K562 (cell line): Measurements from ENCODE around the gene OSCAR. TPM values are rescaled to one million over a fixed set of nuclear protein-coding genes. Genes with fewer than 3 reads are reported as not detected.

Source experiments
- CBX5 ChIP-seq: IDR thresholded peaks from 2 replicates; pipeline ENCODE4 v1.6.1; 2014; ENCODE audit warnings: low read depth, borderline replicate concordance
- CHD7 ChIP-seq: fragments of 200-600 bp; sonication (generic); IDR thresholded peaks from one replicate; pipeline ENCODE4 v1.6.1; 2012; ENCODE audit warnings: mild to moderate bottlenecking, low read depth, low read length, inconsistent platforms
- HCFC1 ChIP-seq: IDR thresholded peaks from 2 replicates; pipeline ENCODE4 v1.6.1; 2012; ENCODE audit warnings: low read depth, low read length, improper control_type of control experiment
- MLLT1 ChIP-seq, 2 experiments: fragments of 450-650 bp; IDR thresholded peaks; 2 replicates each; pipeline ENCODE4 v1.6.1; 2016
- NFRKB ChIP-seq: fragments of 450-650 bp; IDR thresholded peaks from 2 replicates; pipeline ENCODE4 v1.6.1; 2016; ENCODE audit warnings: low read depth
- POLR2H ChIP-seq: IDR thresholded peaks from 2 replicates; pipeline ENCODE4 v1.6.1; 2016; ENCODE audit warnings: missing genetic modification characterization, low read depth, mild to moderate bottlenecking, control low read depth, missing compliant biosample characterization, moderate library complexity
- SIN3A ChIP-seq, 2 experiments: fragments of 150-350 bp in 1 of 2; IDR thresholded peaks; 2 replicates each; pipeline ENCODE4 v1.6.1; 2011 to 2016; ENCODE audit warnings: borderline replicate concordance in 2 of 2, low read depth in 2 of 2, low read length in 2 of 2, mild to moderate bottlenecking in 2 of 2, moderate library complexity in 2 of 2; ENCODE audit not compliant: control insufficient read depth in 1 of 2
- TBL1XR1 ChIP-seq, 2 experiments: IDR thresholded peaks; 2 replicates each; pipeline ENCODE4 v1.6.1; 2012; ENCODE audit warnings: improper control_type of control experiment in 2 of 2, low read length in 2 of 2, mild to moderate bottlenecking in 1 of 2
- TFAP4 ChIP-seq: sonication (generic); formaldehyde crosslinking; IDR thresholded peaks from 2 replicates; pipeline ENCODE4 v1.8.0; 2022; ENCODE audit warnings: missing genetic modification reagents, mild to moderate bottlenecking, moderate library complexity, borderline replicate concordance
- ZBTB8A ChIP-seq: fragments of 450-650 bp; IDR thresholded peaks from 2 replicates; pipeline ENCODE4 v1.6.1; 2018; ENCODE audit warnings: mild to moderate bottlenecking, moderate library complexity; ENCODE audit not compliant: partially characterized antibody
- ZFP36 ChIP-seq: fragments of 150-350 bp; IDR thresholded peaks from 2 replicates; pipeline ENCODE4 v1.6.1; 2018; ENCODE audit warnings: low read length, low read depth; ENCODE audit not compliant: partially characterized antibody
- ZNF57 ChIP-seq: fragments of 450-650 bp; formaldehyde crosslinking; IDR thresholded peaks from 2 replicates; pipeline ENCODE4 v1.4.0; 2020; ENCODE audit warnings: mild to moderate bottlenecking, moderate library complexity
- polyA plus RNA-seq, 8 experiments: library from polyadenylated mRNA; depleted of rRNA in 4 of 8; stranded (reverse) in 5 of 8; unstranded in 3 of 8; fragments of >200 nt; fragmentation: Nextera tagmentation in 2 of 8; fragmentation: Illumina TruSeq in 1 of 8; extraction: Ambion mirVana in 2 of 8; extraction: Trizol in 1 of 8; gene quantifications; 2 replicates each; pipeline versions ENCODE4 v1.2.1 to v1.2.3, GENCODE V29; 2011 to 2014; ENCODE audit warnings: inconsistent platforms in 1 of 8, missing spikeins in 1 of 8
- total RNA-seq, 7 experiments: library from RNA; depleted of rRNA in 6 of 7; stranded (reverse); fragments of >200 nt in 6 of 7; fragmentation: Illumina TruSeq in 2 of 7; extraction: Trizol in 2 of 7; gene quantifications; 2 replicates each; pipeline versions ENCODE4 v1.2.1 to v1.2.3, GENCODE V29; 2011 to 2021; ENCODE audit warnings: low replicate concordance in 1 of 7

Gene OSCAR
- total and polyA plus RNA-seq, 9 of the 15 experiments (the other 6 are each of a cell fraction or from before 2014, with no cell fraction given) = 0.09 to 0.62 (median 0.13) TPM; not detected in 5

GRCh38 chr19:54115109-54116063 lies 14.8 kb upstream of the OSCAR start, which contains the start of the genes PRPF31 and TFPT (continued):
- no peak for TF ChIP-seq CHD7
- TF ChIP-seq MLLT1 (IDR thresholded peaks at IDR 0.05) = peak; percentile 42 to 99; a peak in 3 of 4 replicates
- peak in 1 of 2 experiments; percentile 90; a peak in 3 of 4 replicates for TF ChIP-seq TBL1XR1 (IDR thresholded peaks at IDR 0.05; ENCODE audit: low read length in 2 of 2)
- TF ChIP-seq CBX5 = no peak
- TF ChIP-seq TFAP4 = peak; percentile 86
- TF ChIP-seq HCFC1 = peak; percentile 86
- peak; percentile 23 for TF ChIP-seq ZFP36
- peak; percentile 54 for TF ChIP-seq ZBTB8A
- TF ChIP-seq NFRKB = peak; percentile 92
- no peak for TF ChIP-seq ZNF57
- peak; percentile 78 for TF ChIP-seq POLR2H
- TF ChIP-seq SIN3A (IDR thresholded peaks at IDR 0.05; ENCODE audit: borderline replicate concordance in 2 of 2, control insufficient read depth in 1 of 2, low read depth in 2 of 2, low read length in 2 of 2) = peak; percentile 95; a peak in 3 of 4 replicates
